Progenitor cell of endocrine pancreas (in vitro differentiated cells): ENCODE results near the gene SPATA2. TPM values are rescaled to one million over a fixed set of nuclear protein-coding genes. Genes with fewer than 3 reads are reported as not detected.
"Not testable (repeated sequence)": the region's sequence is repeated elsewhere in the genome, so short reads cannot be mapped to it uniquely, and the experiment has no call there.

Experiments used
- DNase-seq: peaks from one replicate; pipeline ENCODE4 v3.0.0; 2021; ENCODE audit warnings: low spot score; ENCODE audit not compliant: unreplicated experiment
- H3K27ac Mint-ChIP-seq: 2 replicates; pipeline ENCODE4 v1.8.0; 2021; ENCODE audit warnings: mild to moderate bottlenecking, moderate library complexity, mixed read lengths
- H3K27me3 Mint-ChIP-seq: 2 replicates; pipeline ENCODE4 v1.8.0; 2021; ENCODE audit warnings: mixed read lengths
- H3K36me3 Mint-ChIP-seq: 2 replicates; pipeline ENCODE4 v1.8.0; 2022; ENCODE audit warnings: mixed read lengths; ENCODE audit not compliant: insufficient read depth
- H3K4me1 Mint-ChIP-seq: 2 replicates; pipeline ENCODE4 v1.8.0; 2021; ENCODE audit warnings: low read depth, mixed read lengths
- H3K4me3 Mint-ChIP-seq: 2 replicates; pipeline ENCODE4 v1.8.0; 2021; ENCODE audit warnings: low read depth, mild to moderate bottlenecking, moderate library complexity, mixed read lengths
- H3K9me3 Mint-ChIP-seq: 2 replicates; pipeline ENCODE4 v1.8.0; 2021; ENCODE audit warnings: low read depth, mixed read lengths
- CTCF ChIP-seq: fragments of 200-600 bp; sonication (generic); IDR thresholded peaks from one replicate; pipeline ENCODE4 v1.5.0; 2021; ENCODE audit warnings: antibody characterized with exemption, mild to moderate bottlenecking; ENCODE audit not compliant: unreplicated experiment
- total RNA-seq: library from RNA; stranded (reverse); gene quantifications from 2 replicates; pipeline ENCODE4 v1.2.1, GENCODE V29; 2021

SPATA2 gene
- total RNA-seq, 1 donor from 2014 or later: 9.5 TPM

- no peak for DNase-seq
- Mint-ChIP-seq H3K4me1 (peaks cover 1% of the 10 kb centered on the region), H3K4me3 (no peak overlapping the region), H3K9me3 (no peaks in the 10 kb centered on the region), H3K36me3 (peaks cover 10% of the 10 kb centered on the region), H3K27ac (no peak overlapping the region), H3K27me3 (no peaks in the 10 kb centered on the region)
- no peak for TF ChIP-seq CTCF
These were observed 10.7 kb downstream of the SPATA2 start for GRCh38 chr20:49904440-49905214.

DNA sequence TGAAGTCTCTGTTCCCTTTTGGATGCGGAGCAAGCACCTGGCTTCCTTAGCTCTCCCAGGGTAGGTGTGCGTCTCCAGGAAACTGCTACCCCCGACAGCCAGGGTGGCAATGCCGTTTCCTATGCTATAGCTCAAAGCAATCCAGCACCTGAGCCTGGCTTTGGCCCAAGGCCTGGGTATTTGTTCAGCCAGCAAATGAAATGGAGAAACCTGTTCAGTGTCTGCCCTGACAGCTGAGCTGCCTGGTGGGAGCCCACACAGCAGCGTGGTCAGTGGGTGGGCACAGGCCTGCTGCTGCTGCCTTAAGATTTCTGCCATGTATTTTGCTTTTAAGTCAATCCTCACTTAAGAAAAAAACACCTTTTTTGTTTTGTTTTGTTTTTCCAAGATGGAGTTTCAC, 13.7 kb downstream of the SPATA2 start:
- no peak overlapping the region for H3K27ac Mint-ChIP-seq
- no peaks in the 10 kb centered on the region for H3K4me1 Mint-ChIP-seq
- no peak for TF ChIP-seq CTCF
- H3K4me3 Mint-ChIP-seq: no peak overlapping the region
- DNase-seq: no peak
- peaks cover 10% of the 10 kb centered on the region for H3K36me3 Mint-ChIP-seq
- H3K9me3 Mint-ChIP-seq: no peaks in the 10 kb centered on the region
- H3K27me3 Mint-ChIP-seq: no peaks in the 10 kb centered on the region

GRCh38 chr20:49899541-49900383, 15.6 kb downstream of the SPATA2 start:
- Mint-ChIP-seq H3K4me3 (no peak overlapping the region), H3K9me3 (no peaks in the 10 kb centered on the region), H3K36me3 (peaks cover 2% of the 10 kb centered on the region), H3K27me3 (no peaks in the 10 kb centered on the region), H3K27ac (no peak overlapping the region), H3K4me1 (no peaks in the 10 kb centered on the region)
- no peak for DNase-seq
- TF ChIP-seq CTCF: no peak

DNA sequence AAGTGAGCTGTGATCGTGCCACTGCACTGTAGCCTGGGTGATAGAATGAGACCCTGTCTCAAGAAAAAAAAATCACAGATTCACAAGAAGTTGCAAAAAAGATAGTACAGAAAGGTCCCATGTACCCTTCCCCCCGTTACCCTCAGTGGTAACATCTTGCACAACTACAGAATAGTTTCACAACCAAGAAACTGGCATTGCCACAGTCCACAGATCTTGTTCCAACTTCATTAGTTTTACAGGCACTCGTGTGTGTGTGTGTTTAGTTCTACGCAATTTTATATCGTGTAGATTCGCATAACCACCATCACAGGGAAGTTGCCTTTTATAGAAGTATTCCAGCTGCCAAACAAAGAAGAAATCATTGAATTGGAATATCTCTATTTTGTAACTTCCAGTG, 19.1 kb downstream of the SPATA2 start:
- no peak overlapping the region for H3K27ac Mint-ChIP-seq
- H3K27me3 Mint-ChIP-seq: no peaks in the 10 kb centered on the region
- no peaks in the 10 kb centered on the region for H3K9me3 Mint-ChIP-seq
- peaks cover 2% of the 10 kb centered on the region for H3K4me1 Mint-ChIP-seq
- no peak for TF ChIP-seq CTCF
- H3K36me3 Mint-ChIP-seq: no peaks in the 10 kb centered on the region
- no peak for DNase-seq
- H3K4me3 Mint-ChIP-seq: no peak overlapping the region

DNA sequence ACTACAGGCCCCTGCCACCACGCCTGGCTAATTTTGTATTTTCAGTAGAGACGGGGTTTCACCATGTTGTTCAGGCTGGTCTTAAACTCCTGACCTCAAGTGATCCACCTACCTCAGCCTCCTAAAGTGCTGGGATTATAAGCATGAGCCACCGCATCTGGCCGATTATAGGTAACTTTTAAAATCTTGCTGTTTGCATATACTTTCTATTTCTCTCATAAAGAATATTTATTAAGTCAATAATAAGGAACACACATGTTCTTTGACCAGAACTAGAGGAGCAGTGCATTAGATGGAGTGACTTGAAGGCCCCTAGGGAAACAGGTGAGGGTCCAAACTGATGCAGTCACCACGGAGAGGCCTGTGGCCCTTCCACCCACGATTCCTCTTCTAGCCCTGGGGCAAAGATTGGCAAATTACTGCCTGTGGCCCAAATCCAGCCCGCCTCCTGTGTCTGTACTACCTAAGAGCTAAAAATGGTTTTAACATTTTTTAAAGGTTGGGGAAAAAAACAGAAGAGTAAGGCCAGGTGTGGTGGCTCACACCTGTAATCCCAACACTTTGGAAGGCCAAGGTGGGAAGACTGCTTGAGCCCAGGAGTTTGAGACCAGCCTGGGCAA, 19.7 kb downstream of the SPATA2 start:
- not testable (repeated sequence) for DNase-seq

More for the DNA sequence above, 19.7 kb downstream of the SPATA2 start:
- H3K36me3 Mint-ChIP-seq, H3K27me3 Mint-ChIP-seq, H3K4me3 Mint-ChIP-seq, H3K9me3 Mint-ChIP-seq, H3K4me1 Mint-ChIP-seq: not testable (repeated sequence)
- H3K27ac Mint-ChIP-seq: peak overlapping the region; percentile 41
